BLaER1 treated with 17β-estradiol and CSF1 and Interleukin-3, amounts not matched to agents 10 nM and 100 nM (cell line): ENCODE measurements around the gene S100P.
"Not testable (repeated sequence)": the region's sequence is repeated elsewhere in the genome, so short reads cannot be mapped to it uniquely, and the experiment has no call there.

Source experiments
- H3K27ac ChIP-seq, 11 experiments: shearing (Covaris generic); formaldehyde crosslinking; 2 replicates each; pipeline ENCODE4 v1.8.1; 2022
- H3K27me3 ChIP-seq, 11 experiments: shearing (Covaris generic); formaldehyde crosslinking; 2 replicates each; pipeline ENCODE4 v1.8.1; 2022
- H3K36me3 ChIP-seq, 11 experiments: shearing (Covaris generic); formaldehyde crosslinking; 2 replicates each; pipeline ENCODE4 v1.8.1; 2022
- H3K4me1 ChIP-seq, 10 experiments: shearing (Covaris generic); formaldehyde crosslinking; 2 replicates each; pipeline ENCODE4 v1.8.1; 2022
- H3K4me2 ChIP-seq, 11 experiments: shearing (Covaris generic); formaldehyde crosslinking; 2 replicates each; pipeline ENCODE4 v1.8.1; 2022
- H3K4me3 ChIP-seq, 10 experiments: shearing (Covaris generic); formaldehyde crosslinking; 2 replicates each; pipeline ENCODE4 v1.8.1; 2022
- H3K9ac ChIP-seq, 11 experiments: shearing (Covaris generic); formaldehyde crosslinking; 2 replicates each; pipeline ENCODE4 v1.8.1; 2022
- H3K9me3 ChIP-seq, 11 experiments: shearing (Covaris generic); formaldehyde crosslinking; replicated peaks in 1 of 11; 2 replicates each; pipeline ENCODE4 v1.8.1; 2022
- H4K20me1 ChIP-seq, 11 experiments: shearing (Covaris generic); formaldehyde crosslinking; 2 replicates each; pipeline ENCODE4 v1.8.1; 2022
- Cebpa-rat ChIP-seq, 11 experiments: shearing (Covaris generic); IDR thresholded peaks; 2 replicates each; pipeline ENCODE4 v1.8.1; 2022

Gene S100P

GRCh38 chr4:6693231-6694176, at the start of gene S100P:
TSS of gene S100P (plus strand) at chr4:6693878. CDS start at chr4:6693933, 55 bp downstream.
- Histone ChIP-seq H3K4me1 (peaks cover 79 to 91% (median 87%) of the 10 kb centered on the region in 10 experiments), H4K20me1 (peaks cover 0 to 11% (median 0%) of the 10 kb centered on the region in 11 experiments; a peak in 4 of 22 replicates), H3K4me2 (peak within 1 kb of the TSS; percentile 73 to 89 (median 82)), H3K9me3 (no peaks in the 10 kb centered on the region), H3K9ac (peak within 1 kb of the TSS in 10 of 11 experiments; percentile 19 to 57 (median 46); a peak in 17 of 22 replicates), H3K36me3 (no peaks in the 10 kb centered on the region), H3K27me3 (no peaks in the 10 kb centered on the region), H3K4me3 (peak within 1 kb of the TSS in 3 of 10 experiments; percentile 19 to 52 (median 22); a peak in 3 of 20 replicates), H3K27ac (peak within 1 kb of the TSS; percentile 32 to 83 (median 73); a peak in 20 of 22 replicates)
- no peak for TF ChIP-seq Cebpa-rat (IDR thresholded peaks at IDR 0.05)

DNA sequence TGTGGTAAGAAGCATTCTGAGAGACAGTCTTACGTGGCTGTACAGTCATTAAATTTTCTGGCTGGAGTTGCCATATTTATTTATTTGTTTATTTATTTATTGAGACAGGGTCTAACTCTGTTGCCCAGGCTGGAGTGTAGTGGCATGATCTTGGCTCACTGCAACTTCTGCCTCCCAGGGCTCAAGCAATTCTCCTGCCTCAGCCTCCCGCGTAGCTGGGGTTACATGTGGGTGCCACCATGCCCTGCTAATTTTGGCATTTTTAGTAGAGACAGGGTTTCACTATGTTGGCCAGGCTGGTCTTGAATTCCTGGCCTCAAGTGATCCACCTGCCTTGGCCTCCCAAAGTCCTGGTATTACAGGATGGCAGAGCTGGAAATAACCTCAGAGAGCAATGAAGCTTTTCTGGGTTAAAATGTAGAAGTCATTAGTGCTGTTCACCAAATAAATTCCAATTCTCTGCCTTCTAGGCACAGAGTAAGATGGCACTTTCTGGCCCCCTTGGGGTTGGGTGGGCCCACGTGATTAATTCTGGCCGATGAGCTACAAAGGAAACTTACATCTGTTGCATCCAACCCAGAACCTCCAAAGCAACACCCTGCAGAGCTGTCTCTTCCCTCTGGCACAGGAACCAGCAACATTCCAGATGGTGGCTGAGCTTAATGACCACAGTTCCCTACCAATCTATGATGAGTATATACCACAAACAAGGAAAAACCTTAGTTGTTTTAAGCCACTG, 48.7 kb upstream of the S100P start:
- Histone ChIP-seq H3K4me2 (peak overlapping the region in 2 of 11 experiments; percentile 91 to 100; a peak in 2 of 22 replicates), H3K27ac (no peak overlapping the region), H3K27me3 (no peaks in the 10 kb centered on the region), H3K4me3 (no peak overlapping the region), H3K9me3 (peaks cover 0 to 16% (median 6%) of the 10 kb centered on the region in 11 experiments; a peak in 18 of 22 replicates), H3K9ac (no peak overlapping the region), H3K4me1 (peaks cover 30 to 40% (median 34%) of the 10 kb centered on the region in 10 experiments), H3K36me3 (peaks cover 17 to 32% (median 24%) of the 10 kb centered on the region in 11 experiments), H4K20me1 (peaks cover 25 to 37% (median 28%) of the 10 kb centered on the region in 11 experiments; a peak in 21 of 22 replicates)
- TF ChIP-seq Cebpa-rat (IDR thresholded peaks at IDR 0.05) = no peak

- no peak for TF ChIP-seq Cebpa-rat (IDR thresholded peaks at IDR 0.05)
- H3K9me3 ChIP-seq = peaks cover 0 to 24% (median 11%) of the 10 kb centered on the region in 11 experiments; a peak in 18 of 22 replicates
- H3K4me3 ChIP-seq = no peak overlapping the region
- no peak overlapping the region for H3K9ac ChIP-seq
- H4K20me1 ChIP-seq = peaks cover 13 to 21% (median 15%) of the 10 kb centered on the region in 11 experiments; a peak in 21 of 22 replicates
- peak overlapping the region in 8 of 11 experiments; percentile 8 to 62 (median 50); a peak in 15 of 22 replicates for H3K4me2 ChIP-seq
- peaks cover 13 to 27% (median 20%) of the 10 kb centered on the region in 11 experiments for H3K36me3 ChIP-seq
- H3K27ac ChIP-seq = no peak overlapping the region
- peaks cover 24 to 34% (median 28%) of the 10 kb centered on the region in 10 experiments for H3K4me1 ChIP-seq
- no peaks in the 10 kb centered on the region for H3K27me3 ChIP-seq
Measured at GRCh38 chr4:6647169-6647568, 46.5 kb upstream of the S100P start.

DNA sequence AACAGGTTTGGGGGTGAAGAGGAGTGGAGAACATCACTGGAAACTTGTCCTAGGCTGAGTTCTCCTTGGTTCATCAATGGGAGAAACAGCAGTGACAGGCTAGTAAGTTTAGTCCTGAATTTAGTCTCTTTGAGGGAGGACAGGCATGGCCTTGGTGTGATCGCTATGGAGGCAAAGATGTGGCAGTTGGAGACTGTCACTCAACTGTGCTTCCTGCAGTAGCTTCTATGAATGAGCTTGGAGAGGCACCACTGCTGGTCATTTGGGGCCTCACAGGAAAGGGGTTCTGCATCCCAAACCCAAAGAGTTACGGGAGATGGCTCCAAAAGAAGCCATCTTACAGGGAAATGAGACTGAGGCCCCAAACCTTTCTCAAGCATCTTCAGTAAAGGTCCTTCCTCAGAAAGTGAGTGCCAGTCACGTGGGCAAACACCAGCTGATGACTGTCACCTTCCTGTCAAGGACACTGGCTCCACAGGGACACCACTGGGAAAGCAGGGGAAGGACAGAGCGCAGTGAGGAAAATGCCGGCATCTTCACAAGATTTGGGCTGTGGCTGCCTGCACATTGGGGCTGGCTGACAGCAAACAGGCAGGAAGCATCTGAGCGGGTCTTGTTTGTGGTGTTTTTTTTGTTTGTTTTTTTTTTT, 46.0 kb upstream of the S100P start:
- H3K4me2 ChIP-seq = peak overlapping the region in 8 of 11 experiments; percentile 8 to 62 (median 50); a peak in 17 of 22 replicates
- H3K9ac ChIP-seq = no peak overlapping the region
- H3K27ac ChIP-seq = no peak overlapping the region
- no peak for TF ChIP-seq Cebpa-rat (IDR thresholded peaks at IDR 0.05)
- peaks cover 19 to 28% (median 22%) of the 10 kb centered on the region in 10 experiments for H3K4me1 ChIP-seq
- H4K20me1 ChIP-seq = peaks cover 8 to 16% (median 10%) of the 10 kb centered on the region in 11 experiments; a peak in 19 of 22 replicates
- no peaks in the 10 kb centered on the region for H3K27me3 ChIP-seq
- peaks cover 8 to 21% (median 14%) of the 10 kb centered on the region in 11 experiments for H3K36me3 ChIP-seq
- H3K4me3 ChIP-seq = no peak overlapping the region
- peaks cover 0 to 24% (median 11%) of the 10 kb centered on the region in 11 experiments; a peak in 18 of 22 replicates for H3K9me3 ChIP-seq

- H3K9ac ChIP-seq = no peak overlapping the region
- no peaks in the 10 kb centered on the region for H3K27me3 ChIP-seq
- H3K36me3 ChIP-seq = peaks cover 0 to 8% (median 0%) of the 10 kb centered on the region in 11 experiments; a peak in 2 of 22 replicates
- TF ChIP-seq Cebpa-rat (IDR thresholded peaks at IDR 0.05) = no peak
- H3K4me3 ChIP-seq = no peak overlapping the region
- H3K27ac ChIP-seq = no peak overlapping the region
- H4K20me1 ChIP-seq = 0 out of 22 replicates have a peak, but pooled peaks cover 0 to under 1% (median 0%) of the 10 kb centered on the region in 11 experiments
- no peak overlapping the region for H3K4me2 ChIP-seq
- H3K4me1 ChIP-seq = peaks cover 6 to 16% (median 12%) of the 10 kb centered on the region in 10 experiments
- peaks cover 0 to 24% (median 11%) of the 10 kb centered on the region in 11 experiments; a peak in 18 of 22 replicates for H3K9me3 ChIP-seq
Measured at GRCh38 chr4:6649216-6649615, 44.5 kb upstream of the S100P start.

DNA sequence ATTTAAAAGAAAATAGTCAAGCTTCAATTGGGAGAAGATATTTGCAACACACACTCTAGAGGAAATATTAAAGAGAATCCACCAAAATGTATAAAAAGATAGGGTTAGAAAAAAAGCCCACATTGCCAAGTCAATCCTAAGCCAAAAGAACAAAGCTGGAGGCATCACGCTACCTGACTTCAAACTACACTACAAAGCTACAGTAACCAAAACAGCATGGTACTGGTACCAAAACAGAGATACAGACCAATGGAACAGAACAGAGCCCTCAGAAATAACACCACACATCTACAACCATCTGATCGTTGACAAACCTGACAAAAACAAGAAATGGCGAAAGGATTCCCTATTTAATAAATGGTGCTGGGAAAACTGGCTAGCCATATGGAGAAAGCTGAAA, 39.5 kb upstream of the S100P start:
- Histone ChIP-seq H3K9me3 (peaks cover 0 to 22% (median 11%) of the 10 kb centered on the region in 11 experiments; a peak in 14 of 22 replicates), H3K27me3 (peaks cover 17 to 28% (median 26%) of the 10 kb centered on the region in 11 experiments), H4K20me1 (peaks cover 0 to 15% (median 0%) of the 10 kb centered on the region in 11 experiments; a peak in 4 of 22 replicates)
- H3K4me2 ChIP-seq, H3K4me1 ChIP-seq, H3K27ac ChIP-seq, H3K9ac ChIP-seq, H3K36me3 ChIP-seq, H3K4me3 ChIP-seq: not testable (repeated sequence)

DNA sequence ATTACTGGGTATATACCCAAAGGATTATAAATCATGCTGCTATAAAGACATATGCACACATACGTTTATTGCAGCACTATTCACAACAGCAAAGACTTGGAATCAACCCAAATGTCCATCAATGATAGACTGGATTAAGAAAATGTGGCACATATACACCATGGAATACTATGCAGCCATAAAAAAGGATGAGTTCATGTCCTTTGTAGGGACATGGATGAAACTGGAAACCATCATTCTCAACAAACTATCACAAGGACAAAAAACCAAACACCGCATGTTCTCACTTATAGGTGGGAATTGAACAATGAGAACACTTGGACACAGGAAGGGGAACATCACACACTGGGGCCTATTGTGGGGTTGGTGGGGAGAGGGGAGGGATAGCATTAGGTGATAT, 38.4 kb upstream of the S100P start:
- not testable (repeated sequence) for H3K4me2 ChIP-seq, H3K27ac ChIP-seq, H3K9ac ChIP-seq, H3K4me3 ChIP-seq, H3K36me3 ChIP-seq
- Histone ChIP-seq H3K27me3 (peaks cover 28 to 39% (median 37%) of the 10 kb centered on the region in 11 experiments), H3K4me1 (peaks cover 8 to 18% (median 11%) of the 10 kb centered on the region in 10 experiments; a peak in 17 of 20 replicates), H3K9me3 (peaks cover 0 to 14% (median 3%) of the 10 kb centered on the region in 11 experiments; a peak in 11 of 22 replicates), H4K20me1 (peaks cover 0 to 15% (median 0%) of the 10 kb centered on the region in 11 experiments; a peak in 4 of 22 replicates)

GRCh38 chr4:6655924-6656323, 37.8 kb upstream of the S100P start:
- Histone ChIP-seq H3K9me3 (peaks cover 0 to 9% (median 0%) of the 10 kb centered on the region in 11 experiments; a peak in 3 of 22 replicates), H3K36me3 (no peaks in the 10 kb centered on the region), H3K9ac (no peak overlapping the region), H3K4me3 (no peak overlapping the region), H3K27ac (no peak overlapping the region), H4K20me1 (peaks cover 0 to 15% (median 0%) of the 10 kb centered on the region in 11 experiments; a peak in 4 of 22 replicates), H3K4me1 (peaks cover 10 to 21% (median 14%) of the 10 kb centered on the region in 10 experiments; a peak in 19 of 20 replicates), H3K4me2 (no peak overlapping the region), H3K27me3 (peaks cover 30 to 45% (median 44%) of the 10 kb centered on the region in 11 experiments)
- TF ChIP-seq Cebpa-rat (IDR thresholded peaks at IDR 0.05) = no peak
